Transverse colon (tissue), 4 donors: ENCODE measurements around the gene DPH7. TPM values are rescaled to one million over a fixed set of nuclear protein-coding genes. Genes with fewer than 3 reads are reported as not detected.

ENCODE experiments used
- DNase-seq: peaks from one replicate; pipeline ENCODE4 v3.0.0-alpha.2; 2019
- H3K27ac ChIP-seq, 4 donors: fragments of 200-600 bp; sonication (generic); 2 replicates each; pipeline ENCODE4 v1.5.1; 2016 to 2018; ENCODE audit warnings: inconsistent platforms in 4 of 4
- H3K27me3 ChIP-seq: fragments of 200-600 bp; sonication (generic); 2 replicates; pipeline ENCODE4 v1.5.1; 2017; ENCODE audit warnings: inconsistent platforms
- H3K36me3 ChIP-seq, 4 donors: fragments of 200-600 bp; sonication (generic); 2 replicates each; pipeline ENCODE4 v1.5.1; 2017 to 2019; ENCODE audit warnings: inconsistent platforms in 4 of 4
- H3K4me1 ChIP-seq, 4 donors: fragments of 200-600 bp; sonication (generic); 2 replicates each; pipeline ENCODE4 v1.5.1; 2017 to 2020; ENCODE audit warnings: inconsistent platforms in 4 of 4
- H3K4me3 ChIP-seq, 4 donors: fragments of 200-600 bp; sonication (generic); 1 replicate in 1 of 4; 2 replicates in 3 of 4; pipeline versions ENCODE4 v1.5.1 to v1.6.1; 2017 to 2019; ENCODE audit warnings: inconsistent platforms in 4 of 4
- H3K9me3 ChIP-seq, 2 donors: fragments of 200-600 bp; sonication (generic); 2 replicates each; pipeline ENCODE4 v1.5.1; 2017 to 2019; ENCODE audit warnings: inconsistent platforms in 2 of 2
- CTCF ChIP-seq, 5 experiments: fragments of 200-600 bp in 3 of 5; fragments of 450-650 bp in 2 of 5; sonication (generic) in 3 of 5; IDR thresholded peaks; 1 replicate in 2 of 5; 2 replicates in 3 of 5; pipeline ENCODE4 v1.5.1; 2016 to 2017; ENCODE audit warnings: antibody characterized with exemption in 5 of 5, inconsistent platforms in 3 of 5, mild to moderate bottlenecking in 2 of 5, moderate library complexity in 1 of 5
- EP300 ChIP-seq: sonication (generic); formaldehyde crosslinking; IDR thresholded peaks from one replicate; pipeline ENCODE4 v1.6.1; 2017; ENCODE audit warnings: antibody characterized with exemption, low read depth
- POLR2A ChIP-seq: fragments of 450-650 bp; IDR thresholded peaks from one replicate; pipeline ENCODE4 v1.6.1; 2016; ENCODE audit warnings: antibody characterized with exemption, mild to moderate bottlenecking, moderate library complexity
- POLR2AphosphoS5 ChIP-seq, 3 donors: sonication (generic); formaldehyde crosslinking; IDR thresholded peaks; one replicate each; pipeline ENCODE4 v1.6.1; 2016; ENCODE audit warnings: antibody characterized with exemption in 3 of 3
- WGBS, 2 donors: methylation state at CpG; one replicate each; pipeline ENCODE4 v1.1.5; 2018; ENCODE audit warnings: low coverage in 1 of 2; 5-methylcytosine and 5-hydroxymethylcytosine counted together
- in situ Hi-C, 4 donors: fragments of 200-750 bp; cut with MboI; loops; one replicate each; pipeline versions ENCODE4 v1.15.0 to v1.15.1; 2017; ENCODE audit warnings: low sequenced_read_pairs in 3 of 4, low pct_ligation_motif_present in 1 of 4, low pct_unique_long_range_greater_than_20kb in 1 of 4
- intact Hi-C: fragments of 100-400 bp; cut with DNase I; formaldehyde crosslinking; loops from one replicate; pipeline ENCODE4 v1.15.1; 2023; ENCODE audit warnings: low total_unique reads
- total RNA-seq, 4 donors: library from RNA; depleted of rRNA; stranded (reverse); fragments of >200 nt; gene quantifications; one replicate each; pipeline ENCODE4 v1.1.0, GENCODE V29; 2016

The DPH7 gene
- total RNA-seq, 4 donors from 2014 or later = 28.8 to 53.5 (median 36.6) TPM

DNA sequence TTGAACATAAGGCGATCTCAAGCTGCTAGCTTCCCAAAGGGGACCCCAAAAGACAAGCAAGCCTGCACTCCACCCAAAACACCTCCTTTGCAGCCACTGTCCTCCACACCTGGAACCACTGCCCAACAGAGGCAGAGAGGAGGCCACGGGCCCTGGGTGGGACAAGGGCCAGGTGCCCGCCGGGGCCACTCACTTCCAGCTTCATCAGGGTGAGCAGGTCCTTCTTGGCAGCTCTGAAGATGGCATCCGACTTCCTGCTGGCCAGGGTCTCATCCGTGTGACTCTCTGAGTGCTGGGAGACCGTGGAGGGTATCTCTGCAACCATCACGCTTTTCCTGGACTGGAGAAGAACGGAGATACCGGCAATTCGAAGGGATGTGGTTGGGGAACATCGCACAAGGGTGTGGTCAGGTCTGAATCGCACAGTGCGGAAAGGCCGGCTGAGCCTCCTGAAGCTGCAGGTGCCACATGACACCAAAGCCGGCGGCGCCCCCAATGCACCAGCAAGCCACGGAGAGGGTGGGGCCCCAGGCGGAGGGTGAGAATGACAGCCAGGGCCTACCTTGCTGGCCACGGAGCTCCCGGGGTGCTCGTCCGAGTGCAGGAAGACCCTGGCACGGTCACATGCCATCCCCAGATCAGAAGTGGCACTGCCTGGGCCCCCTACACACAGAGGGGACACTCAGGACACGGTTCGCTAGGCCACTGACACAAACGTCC is 73.1 kb downstream of the DPH7 start:
- DNase-seq = no peak
- in situ Hi-C loops (no loop called here), intact Hi-C loops (no loop called here)
- no peak overlapping the region for H3K4me3 ChIP-seq
- no peak overlapping the region for H3K27ac ChIP-seq
- WGBS, 2 donors = 95 to 100% methylated on average over 1 to 28 of the region's 28 CpGs
- no peaks in the 10 kb centered on the region for H3K36me3 ChIP-seq
- H3K27me3 ChIP-seq = no peaks in the 10 kb centered on the region
- H3K9me3 ChIP-seq = no peaks in the 10 kb centered on the region
- H3K4me1 ChIP-seq = no peaks in the 10 kb centered on the region
- TF ChIP-seq POLR2AphosphoS5 (IDR thresholded peaks at IDR 0.05) (no peak), EP300 (no peak), POLR2A (no peak), CTCF (IDR thresholded peaks at IDR 0.05) (no peak)

Other genes starting within 250 kb of the DPH7 start
- 100 to 1,000 TPM in 1 of 4 donors, 10 to 100 TPM in 3; 47.6 to 228 (median 74.2) TPM for gene EXD3, start 155.8 kb downstream of the DPH7 start, total RNA-seq
- gene NOXA1, start 155.5 kb downstream of the DPH7 start, total RNA-seq = 10 to 100 TPM; 19.7 to 53.9 (median 40.8) TPM
- gene ENTPD8, start 137.6 kb downstream of the DPH7 start, total RNA-seq = 100 to 1,000 TPM in 1 of 4 donors, 10 to 100 TPM in 3; 20.7 to 109 (median 63.8) TPM
- 100 to 1,000 TPM in 1 of 4 donors, 10 to 100 TPM in 3; 44.6 to 130 (median 55.2) TPM for gene NSMF, start 119.6 kb downstream of the DPH7 start, total RNA-seq
- gene PNPLA7, start 28.5 kb downstream of the DPH7 start, total RNA-seq = 10 to 100 TPM; 16.0 to 95.4 (median 24.9) TPM
- 100 to 1,000 TPM; 109 to 144 (median 119) TPM for gene MRPL41, start 27.0 kb downstream of the DPH7 start, total RNA-seq
- gene ZMYND19, start 11.6 kb upstream of the DPH7 start, total RNA-seq = 10 to 100 TPM in 2 of 4 donors, 1 to 10 TPM in 2; 6.7 to 11.5 (median 9.8) TPM
- gene ARRDC1, start 26.8 kb upstream of the DPH7 start, total RNA-seq = 100 to 1,000 TPM; 132 to 560 (median 370) TPM
- 100 to 1,000 TPM in 2 of 4 donors, 10 to 100 TPM in 2; 93.8 to 184 (median 139) TPM for gene EHMT1, start 40.1 kb upstream of the DPH7 start, total RNA-seq